Stimulated activated CD4-positive, alpha-beta T cell treated with anti-CD3 and anti-CD28 coated beads, Interleukin-4, amount 100 ng/mL, for 24 hours (primary cell): ENCODE measurements around the gene RUFY3.
"Not testable (repeated sequence)": the region's sequence is repeated elsewhere in the genome, so short reads cannot be mapped to it uniquely, and the experiment has no call there.

ENCODE experiments used
- DNase-seq: peaks from one replicate; pipeline ENCODE4 v3.0.0-alpha.2; 2020

Gene RUFY3

DNA sequence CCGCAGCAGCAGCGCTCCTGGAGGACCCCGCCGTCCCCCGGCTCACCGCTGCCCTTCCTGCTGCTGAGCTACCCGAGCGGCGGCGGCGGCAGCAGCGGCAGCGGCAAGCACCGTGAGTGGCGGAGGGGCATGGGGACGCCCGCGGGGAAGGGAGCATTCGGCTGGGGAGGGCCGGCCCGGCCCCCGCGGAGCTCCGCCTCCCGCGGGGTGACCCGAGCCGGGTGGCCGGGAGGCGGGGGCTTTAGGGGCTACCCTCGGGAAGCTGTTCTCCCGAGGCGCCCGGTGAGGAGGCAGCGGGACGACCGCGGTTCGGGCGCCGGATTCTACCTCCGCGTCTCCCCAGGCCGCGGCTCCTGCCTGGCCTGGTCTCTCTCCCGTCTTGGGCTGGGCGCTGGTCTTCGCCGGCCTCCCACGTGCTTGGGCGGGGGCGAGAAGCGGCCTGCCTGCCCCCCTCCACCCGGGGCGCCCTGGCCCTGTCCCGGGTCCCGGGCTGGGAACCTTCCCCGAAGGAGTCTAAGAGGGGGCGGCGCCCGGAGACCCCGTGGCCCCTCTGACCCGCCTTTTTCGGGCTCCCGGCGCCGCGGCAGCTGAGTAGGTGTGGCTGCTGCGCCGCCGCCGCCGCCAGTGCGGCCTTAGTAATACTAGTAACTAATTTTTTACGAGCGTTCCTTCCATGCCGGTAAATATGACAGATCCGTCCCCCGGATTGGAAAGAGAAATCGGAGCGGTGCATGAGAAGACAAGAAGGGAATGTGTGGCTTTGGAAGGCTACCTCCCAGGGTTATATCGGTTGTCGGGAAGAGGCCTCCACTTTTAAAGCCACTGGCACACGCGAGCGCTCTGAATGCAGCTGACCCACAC, 16.4 kb upstream of the RUFY3 start:
- peak; percentile 72 for DNase-seq

- DNase-seq: no peak
Measured at GRCh38 chr4:70706044-70706461, 15.7 kb upstream of the RUFY3 start.

GRCh38 chr4:70706516-70706915, 15.2 kb upstream of the RUFY3 start:
- no peak for DNase-seq

GRCh38 chr4:70709611-70710205, 12.1 kb upstream of the RUFY3 start:
- DNase-seq: no peak

GRCh38 chr4:70711599-70711998, 10.2 kb upstream of the RUFY3 start:
- DNase-seq: no peak

DNA sequence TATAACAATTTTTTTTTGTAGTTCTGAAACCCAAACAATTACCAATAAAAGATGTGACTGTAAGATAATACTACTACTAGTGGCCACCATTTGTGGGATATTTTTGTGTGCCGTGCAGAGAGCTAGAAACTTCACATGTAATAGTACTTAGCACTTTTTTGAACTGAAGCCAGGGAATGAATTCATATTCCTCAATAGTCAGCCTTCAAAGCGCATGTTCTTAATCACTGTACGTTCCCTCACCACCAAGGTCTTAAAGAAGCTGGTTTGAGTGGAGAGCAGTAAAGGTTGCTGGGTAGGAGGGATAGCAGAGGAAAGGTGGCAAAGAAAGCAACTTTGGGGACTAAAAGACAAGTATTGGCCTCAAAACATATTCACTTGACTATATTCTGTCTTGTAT, 9.6 kb upstream of the RUFY3 start:
- no peak for DNase-seq

GRCh38 chr4:70712604-70713452, 8.9 kb upstream of the RUFY3 start:
- DNase-seq: no peak

- no peak for DNase-seq
Measured at GRCh38 chr4:70713453-70714078, 8.2 kb upstream of the RUFY3 start.

GRCh38 chr4:70714079-70714887, 7.5 kb upstream of the RUFY3 start:
- no peak for DNase-seq

- DNase-seq: no peak
Measured at GRCh38 chr4:70715097-70715496, 6.7 kb upstream of the RUFY3 start.

DNA sequence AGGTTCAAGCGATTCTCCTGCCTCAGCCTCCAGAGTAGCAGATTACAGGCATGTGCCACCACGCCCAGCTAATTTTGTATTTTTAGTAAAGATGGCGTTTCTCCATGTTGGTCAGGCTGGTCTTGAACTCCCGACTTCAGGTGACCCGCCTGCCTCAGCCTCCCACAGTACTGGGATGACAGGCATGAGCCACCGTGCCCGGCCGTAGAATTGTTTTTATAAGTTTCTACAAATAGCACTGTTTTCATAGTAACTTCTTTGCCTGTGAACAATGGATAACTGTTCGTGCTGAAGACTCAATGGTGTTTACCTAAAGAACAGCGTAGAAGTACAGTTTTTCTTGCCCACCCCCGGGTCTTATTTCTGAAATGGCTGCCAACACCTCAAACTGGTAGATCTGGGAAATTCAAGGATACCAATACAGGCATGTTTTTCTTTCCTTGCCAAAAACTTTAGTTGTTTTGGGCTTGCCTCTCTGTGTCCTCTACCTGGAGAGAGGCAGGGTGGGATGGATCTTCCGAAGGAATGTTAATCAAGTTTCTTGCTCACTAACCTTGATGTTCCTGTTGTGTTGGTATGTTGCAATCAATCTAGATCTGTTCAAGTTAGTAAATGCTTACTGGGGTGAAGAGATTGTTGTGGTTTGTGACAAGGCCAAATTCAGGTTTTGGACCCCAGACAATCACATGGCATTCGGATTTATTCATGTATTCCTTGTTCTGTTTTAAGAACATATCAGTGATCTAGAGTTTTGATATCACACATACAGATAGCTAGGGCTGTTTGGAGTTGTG, 2.8 kb upstream of the RUFY3 start:
- DNase-seq: no peak

DNA sequence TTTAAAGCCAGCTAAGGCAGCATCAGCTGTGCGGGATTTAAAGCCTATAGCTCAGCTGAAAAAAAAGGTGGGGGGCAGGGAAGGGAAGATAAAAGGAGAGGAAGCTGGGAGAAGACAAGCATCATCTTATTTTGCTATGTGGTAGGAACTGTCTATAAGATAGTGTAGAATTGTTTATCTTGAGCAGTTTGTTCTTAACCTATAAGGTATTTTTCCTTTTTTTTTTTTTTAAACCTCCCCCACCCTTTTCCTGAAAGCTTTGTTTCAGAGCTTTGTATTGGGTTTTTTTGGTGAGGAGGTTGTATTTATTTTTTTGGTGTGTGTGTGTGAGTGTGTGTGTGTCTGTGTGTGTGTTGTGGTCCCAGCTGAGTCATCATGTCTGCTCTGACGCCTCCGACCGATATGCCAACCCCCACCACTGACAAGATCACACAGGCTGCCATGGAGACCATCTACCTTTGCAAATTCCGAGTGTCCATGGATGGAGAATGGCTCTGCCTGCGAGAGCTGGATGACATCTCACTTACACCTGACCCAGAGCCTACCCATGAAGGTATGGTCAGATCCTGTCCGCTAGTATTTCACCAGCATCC, 531 bp downstream of the RUFY3 start:
- peak; percentile 47 for DNase-seq

GRCh38 chr4:70724463-70724862, 2.7 kb downstream of the RUFY3 start:
- no peak for DNase-seq

DNA sequence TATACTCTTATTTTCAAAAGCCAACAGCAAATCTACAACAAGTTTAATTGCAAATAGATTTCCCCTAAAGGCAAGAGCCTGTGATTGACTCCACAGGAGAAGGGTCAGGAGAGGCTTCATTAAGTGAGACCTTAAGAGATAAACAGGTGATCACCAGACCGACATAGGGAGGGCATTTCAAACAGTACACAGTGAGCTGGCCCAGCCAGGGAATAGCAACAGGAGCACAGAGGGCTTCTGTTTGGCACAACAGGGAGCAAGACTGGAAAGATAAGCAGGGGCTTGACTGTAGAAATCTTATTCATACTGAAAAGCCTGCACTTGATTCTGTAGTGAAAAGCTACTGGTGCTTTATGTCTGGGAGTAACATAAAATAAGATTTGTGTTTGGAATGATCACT, 3.9 kb downstream of the RUFY3 start:
- no peak for DNase-seq

DNA sequence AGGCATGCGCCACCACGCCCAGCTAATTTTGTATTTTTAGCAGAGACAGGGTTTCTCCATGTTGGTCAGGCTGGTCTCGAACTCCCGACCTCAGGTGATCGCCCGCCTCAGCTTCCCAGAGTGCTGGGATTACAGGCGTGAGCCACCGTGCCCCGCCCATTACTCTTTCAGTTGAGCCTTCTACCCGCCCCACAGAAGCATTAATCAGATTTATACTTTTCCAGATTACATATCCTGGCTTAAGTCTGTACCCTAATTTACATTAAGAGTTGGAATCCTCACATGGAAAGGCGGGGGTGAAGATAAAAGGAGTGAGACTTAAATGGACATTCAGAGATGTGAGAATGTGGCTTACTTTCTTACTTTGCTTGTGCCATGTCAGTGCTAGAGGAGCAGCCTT, 4.8 kb downstream of the RUFY3 start:
- DNase-seq: not testable (repeated sequence)

GRCh38 chr4:70728091-70728490, 6.3 kb downstream of the RUFY3 start:
- no peak for DNase-seq

DNA sequence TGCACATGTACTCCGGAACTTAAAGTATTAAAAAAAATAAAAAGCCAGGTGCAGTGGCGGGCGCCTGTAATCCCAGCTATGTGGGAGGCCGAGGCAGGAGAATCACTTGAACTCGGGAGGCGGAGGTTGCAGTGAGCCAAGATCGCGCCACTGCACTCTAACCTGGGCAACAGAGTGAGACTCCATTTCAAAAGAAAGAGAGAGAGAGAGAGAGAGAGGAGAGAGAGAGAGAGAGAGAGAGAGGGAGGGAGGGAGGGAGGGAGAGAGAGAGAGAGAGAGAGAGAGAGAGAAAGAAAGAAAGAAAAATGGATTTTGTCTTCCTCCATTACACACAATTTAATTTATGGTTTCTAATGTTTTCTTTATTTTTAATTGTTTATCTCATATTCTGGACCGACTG, 11.1 kb downstream of the RUFY3 start:
- DNase-seq: not testable (repeated sequence)

- DNase-seq: peak; percentile 30
Measured at GRCh38 chr4:70734168-70734954, 12.6 kb downstream of the RUFY3 start.

- no peak for DNase-seq
Measured at GRCh38 chr4:70734971-70735370, 13.2 kb downstream of the RUFY3 start.

- peak; percentile 21 for DNase-seq
Measured at GRCh38 chr4:70735915-70736314, 14.2 kb downstream of the RUFY3 start.
